ENCODE measurements around the gene KLF1.
"Not testable (repeated sequence)": the region's sequence is repeated elsewhere in the genome, so short reads cannot be mapped to it uniquely, and the experiment has no call there.

KLF1 gene

DNA sequence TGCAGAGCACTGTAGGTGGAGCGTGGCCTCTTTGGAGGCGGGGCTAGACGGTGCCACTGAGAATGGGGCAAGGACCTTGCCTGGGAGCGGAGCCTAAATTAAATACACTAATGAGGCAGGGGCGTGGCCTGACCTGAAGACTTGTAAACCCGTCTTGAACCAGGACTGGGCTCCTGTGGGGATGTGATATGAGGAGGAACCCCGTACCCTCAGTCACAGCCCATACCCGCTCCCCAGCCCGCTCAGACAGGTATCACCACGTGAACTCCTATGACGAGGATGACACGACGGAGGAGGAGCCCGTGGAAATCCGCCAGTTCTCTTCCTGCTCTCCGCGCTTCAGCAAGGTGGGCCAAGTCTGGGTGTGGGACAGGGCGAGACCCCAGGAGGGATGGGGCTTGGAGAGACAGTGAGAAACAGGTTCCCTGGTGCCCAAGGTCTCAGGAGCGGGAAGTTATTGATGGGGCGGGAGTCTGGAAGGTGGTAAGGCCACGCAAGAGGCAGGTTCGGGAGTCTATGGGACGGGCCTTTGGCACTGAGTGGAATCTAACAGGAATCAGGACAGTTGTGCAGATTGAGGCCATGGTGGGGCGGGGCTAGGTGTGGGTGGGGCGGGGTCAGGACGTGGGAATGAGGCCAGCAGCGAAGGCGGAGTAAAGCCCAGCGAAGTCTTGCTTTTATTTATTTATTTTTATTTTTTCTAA lies 20.4 kb downstream of the KLF1 start:
- DNase-seq: no peak

DNA sequence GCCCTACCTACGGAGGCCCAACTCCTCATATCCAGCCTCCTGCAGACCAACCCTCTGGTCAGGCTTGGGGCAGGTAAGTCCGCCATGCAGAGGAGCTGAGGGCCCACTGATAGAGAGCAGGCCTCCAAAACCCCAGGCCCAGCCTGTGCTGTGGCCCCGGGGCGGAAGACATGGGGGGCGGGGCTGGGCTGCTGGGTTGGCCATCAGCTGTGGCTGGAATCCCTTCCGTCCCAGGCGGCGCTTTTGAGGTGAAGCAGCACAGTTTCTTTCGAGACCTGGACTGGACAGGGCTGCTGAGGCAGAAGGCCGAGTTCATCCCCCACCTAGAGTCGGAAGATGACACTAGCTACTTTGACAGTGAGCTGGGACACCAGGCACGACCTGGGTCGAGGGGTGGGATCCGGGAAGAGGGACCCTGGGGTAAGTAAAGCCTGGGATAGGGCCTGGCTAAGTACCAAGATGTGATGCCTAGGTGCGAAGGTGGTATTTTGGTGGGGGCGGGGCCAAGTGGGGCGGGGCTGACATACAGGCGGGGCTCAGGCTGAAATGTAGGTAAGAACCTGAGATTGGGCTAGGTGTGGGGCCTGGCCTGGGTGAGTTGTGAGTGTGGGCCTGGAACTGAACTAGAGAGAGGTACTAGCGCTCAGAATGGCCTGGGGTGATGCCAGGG lies 21.1 kb downstream of the KLF1 start:
- no peak for DNase-seq

DNA sequence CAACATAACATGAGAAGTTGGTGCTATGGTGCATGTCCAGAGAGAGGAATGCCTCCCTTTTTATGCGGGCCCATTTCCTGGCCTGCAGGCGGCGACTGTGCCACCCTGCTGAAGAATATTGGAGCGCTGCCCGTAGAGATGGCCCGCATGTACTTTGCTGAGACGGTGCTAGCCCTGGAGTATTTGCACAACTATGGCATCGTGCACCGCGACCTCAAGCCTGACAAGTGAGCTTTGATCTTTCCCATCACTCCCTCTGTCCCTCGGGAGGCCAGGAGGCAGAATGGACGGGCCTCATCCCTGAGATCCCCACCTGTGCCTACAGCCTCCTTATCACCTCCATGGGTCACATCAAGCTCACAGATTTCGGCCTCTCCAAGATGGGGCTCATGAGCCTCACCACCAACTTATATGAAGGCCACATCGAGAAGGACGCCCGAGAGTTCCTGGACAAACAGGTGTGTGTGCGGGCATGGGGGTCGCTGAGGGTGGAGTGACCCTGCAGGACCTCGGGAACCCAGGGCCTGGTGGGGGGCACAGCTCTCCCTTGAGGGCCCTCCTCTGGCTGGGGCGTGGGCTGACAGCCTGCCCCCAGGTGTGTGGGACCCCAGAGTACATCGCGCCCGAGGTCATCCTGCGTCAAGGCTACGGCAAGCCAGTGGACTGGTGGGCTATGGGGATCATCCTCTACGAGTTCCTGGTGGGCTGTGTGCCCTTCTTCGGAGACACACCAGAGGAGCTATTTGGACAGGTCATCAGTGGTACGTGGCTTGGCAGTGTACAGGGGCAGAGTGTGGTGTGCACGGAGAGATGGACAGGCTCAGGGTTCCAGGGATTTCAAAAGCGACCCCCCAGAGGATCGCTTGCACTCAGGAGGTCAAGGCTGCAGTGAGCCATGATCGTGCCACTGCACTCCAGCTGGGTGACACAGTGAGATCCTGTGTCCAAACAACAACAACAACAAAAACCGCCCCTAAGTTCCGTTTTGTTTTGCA lies 22.0 kb downstream of the KLF1 start:
- no peak for DNase-seq

DNA sequence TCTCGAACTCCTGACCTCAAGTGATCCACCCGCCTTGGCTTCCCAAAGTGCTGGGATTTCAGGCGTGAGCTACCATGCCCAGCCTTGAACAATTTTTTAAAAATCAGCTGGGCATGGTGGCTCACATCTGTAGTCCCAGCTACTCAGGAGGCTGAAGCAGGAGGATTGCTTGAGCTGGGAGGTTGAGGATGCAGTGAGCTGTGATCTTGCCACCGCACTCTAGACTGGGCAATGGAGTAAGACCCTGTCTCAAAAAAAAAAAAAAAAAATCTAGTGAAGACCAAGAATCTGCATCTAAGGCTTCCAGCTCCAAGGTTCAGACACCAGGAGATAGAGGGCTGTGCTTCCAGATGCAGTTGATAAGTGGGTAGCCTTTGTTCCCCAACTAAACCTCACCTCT lies 22.9 kb downstream of the KLF1 start:
- no peak for DNase-seq

DNA sequence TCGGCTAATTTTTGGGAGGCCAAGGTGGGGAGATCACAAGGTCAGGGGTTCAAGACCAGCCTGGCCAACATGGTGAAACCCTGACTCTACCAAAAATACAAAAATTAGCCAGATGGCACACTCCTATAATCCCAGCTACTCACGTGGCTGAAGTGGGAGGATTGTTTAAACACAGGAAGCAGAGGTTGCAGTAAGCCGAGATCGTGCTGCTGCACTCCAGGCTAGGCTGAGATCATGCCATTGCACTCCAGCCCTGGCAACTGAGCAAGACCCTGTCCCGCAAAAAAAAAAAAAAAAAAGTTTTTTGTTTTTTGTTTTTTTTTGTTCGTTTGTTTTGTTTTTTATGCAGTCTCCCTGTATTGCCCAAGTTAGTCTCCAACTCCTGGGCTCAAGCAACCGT lies 27.5 kb downstream of the KLF1 start:
- no peak for DNase-seq

DNA sequence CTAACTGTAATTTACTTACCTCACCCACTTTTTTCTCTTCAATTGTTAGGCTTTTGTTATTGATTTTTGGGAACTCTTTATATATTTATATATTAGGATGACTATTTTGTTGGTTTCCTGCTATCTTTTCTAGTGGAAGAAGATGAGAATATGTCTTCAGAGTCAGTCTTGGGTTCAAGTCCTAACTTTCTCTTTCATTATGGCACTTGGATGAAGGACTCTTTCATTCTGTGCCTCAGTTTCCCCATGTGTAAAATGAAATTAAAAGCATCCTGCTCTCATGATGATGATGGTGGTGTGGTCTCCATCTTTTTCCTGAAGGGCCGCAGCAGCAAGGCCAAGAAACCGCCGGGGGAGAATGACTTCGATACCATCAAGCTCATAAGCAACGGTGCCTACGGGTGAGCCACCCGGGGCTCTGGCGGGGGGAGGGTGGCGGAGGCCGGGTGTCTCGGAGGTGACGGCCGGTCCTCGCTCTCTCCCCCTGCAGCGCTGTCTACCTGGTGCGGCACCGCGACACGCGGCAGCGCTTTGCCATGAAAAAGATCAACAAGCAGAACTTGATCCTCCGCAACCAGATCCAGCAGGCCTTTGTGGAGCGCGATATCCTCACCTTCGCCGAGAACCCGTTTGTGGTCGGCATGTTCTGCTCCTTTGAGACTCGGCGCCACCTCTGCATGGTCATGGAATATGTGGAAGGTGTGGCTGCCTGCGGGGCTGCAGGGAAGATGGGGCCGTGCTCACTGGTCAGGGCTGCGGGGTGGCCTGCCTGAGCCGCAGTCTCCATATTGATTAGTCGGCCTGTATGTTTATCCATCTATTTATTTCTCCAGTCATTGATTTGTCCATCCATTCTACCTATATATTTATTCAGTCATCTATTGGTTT lies 28.7 kb downstream of the KLF1 start:
- no peak for DNase-seq

DNA sequence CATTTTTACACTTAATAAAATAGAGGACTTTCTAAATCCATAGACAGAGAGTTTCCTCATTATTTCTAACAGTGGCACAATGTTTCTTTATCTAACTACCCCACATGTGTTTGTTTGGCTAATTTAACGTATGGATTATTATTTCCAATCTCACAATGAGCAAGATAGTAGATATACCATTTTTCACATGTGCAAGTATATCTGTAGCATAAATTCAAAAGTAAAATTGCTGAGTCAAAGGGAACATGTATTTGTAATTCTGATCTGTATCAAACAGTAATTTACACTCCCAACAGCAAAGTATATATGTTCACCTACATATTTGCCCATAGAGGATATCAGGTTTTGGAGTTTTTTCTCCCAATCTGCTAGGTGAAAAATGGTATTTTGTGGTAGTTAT lies 30.3 kb downstream of the KLF1 start:
- DNase-seq: no peak

DNA sequence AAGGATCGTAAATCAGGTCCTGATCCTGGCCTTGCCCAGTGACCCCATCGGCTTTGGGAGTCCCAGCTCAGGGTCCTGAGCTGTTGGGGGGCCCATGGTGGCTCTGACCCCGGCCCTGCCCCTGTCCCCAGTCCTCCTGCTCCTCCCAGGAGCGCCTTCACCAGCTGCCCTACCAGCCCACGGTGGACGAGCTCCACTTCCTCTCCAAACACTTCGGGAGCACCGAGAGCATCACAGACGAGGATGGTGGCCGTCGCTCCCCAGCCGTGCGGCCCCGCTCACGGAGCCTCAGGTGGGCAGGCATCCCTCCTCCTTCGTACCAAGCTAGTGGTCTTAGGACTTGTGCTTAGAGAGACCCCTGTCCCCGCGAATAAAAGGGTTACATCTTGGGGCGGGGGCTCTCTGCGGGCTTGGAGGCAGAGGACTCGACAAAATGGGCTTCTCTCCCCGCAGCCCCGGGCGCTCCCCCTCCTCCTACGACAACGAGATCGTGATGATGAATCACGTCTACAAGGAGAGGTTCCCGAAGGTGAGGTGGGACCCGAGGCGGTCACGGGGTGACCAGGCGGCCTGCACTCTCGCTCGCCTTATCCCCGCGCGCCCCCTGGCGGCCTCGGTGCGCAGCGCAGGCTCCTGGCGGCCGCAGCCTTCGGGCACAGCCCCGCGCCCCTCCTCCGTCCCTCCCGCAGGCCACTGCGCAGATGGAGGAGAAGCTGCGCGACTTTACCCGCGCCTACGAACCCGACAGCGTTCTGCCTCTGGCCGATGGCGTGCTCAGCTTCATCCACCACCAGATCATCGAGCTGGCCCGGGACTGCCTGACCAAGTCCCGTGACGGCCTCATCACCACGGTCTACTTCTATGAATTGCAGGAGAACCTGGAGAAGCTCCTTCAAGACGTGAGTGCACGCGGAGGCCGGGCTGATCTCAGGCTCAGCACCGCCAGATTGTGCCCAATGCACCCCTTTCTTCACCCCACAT lies 39.6 kb downstream of the KLF1 start:
- no peak for DNase-seq

DNA sequence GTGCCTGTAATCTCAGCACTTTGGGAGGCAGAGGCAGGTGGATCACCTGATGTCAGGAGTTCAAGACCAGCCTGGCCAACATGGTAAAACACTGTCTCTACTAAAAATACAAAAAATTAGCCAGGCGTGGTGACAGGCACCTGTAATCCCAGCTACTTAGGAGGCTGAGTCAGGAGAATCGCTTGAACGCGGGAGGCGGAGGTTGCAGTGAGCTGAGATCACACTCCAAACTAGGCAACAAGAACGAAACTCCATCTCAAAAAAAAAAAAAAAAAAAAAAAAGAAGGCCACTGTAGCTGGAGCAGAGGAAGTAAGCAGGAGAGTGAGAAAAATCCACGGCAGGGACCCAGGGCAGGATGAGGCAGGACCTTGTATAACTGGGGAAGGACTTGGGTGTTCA lies 40.4 kb downstream of the KLF1 start:
- DNase-seq: not testable (repeated sequence)

DNA sequence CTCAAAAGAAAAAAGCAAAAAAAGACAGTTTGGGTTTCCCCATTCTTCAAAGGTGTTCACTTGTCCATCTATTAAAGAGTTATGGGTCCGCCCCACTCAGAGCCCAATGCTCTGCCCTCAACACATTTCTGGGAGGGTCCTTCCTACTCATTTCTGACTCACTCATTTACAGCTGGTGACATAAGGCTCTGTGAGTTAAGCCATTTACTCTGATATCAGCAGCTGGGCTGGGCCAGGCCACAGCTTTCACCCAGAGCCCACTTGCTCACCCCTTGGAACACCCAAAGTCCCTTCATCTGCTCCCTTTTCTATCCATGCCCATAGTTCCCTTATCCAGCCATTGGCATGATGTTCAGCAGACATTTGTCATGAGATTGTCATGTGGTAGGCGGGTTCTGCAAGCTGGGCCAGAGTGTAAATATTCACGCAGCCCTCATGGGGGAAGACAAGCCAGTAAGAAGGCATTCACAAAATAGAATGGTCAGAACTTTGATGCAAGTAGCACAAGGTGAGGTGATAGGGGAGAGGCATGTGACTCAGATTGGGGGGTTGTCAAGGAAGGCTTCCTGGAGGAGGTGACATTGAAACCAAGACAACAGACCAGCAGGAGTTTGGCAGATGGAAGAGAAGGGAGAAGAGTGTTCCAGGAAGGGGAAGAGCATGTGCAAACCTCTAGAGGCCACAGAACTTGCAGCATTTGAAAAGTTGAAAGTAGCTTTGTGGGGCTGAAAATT lies 42.8 kb downstream of the KLF1 start:
- no peak for DNase-seq

DNA sequence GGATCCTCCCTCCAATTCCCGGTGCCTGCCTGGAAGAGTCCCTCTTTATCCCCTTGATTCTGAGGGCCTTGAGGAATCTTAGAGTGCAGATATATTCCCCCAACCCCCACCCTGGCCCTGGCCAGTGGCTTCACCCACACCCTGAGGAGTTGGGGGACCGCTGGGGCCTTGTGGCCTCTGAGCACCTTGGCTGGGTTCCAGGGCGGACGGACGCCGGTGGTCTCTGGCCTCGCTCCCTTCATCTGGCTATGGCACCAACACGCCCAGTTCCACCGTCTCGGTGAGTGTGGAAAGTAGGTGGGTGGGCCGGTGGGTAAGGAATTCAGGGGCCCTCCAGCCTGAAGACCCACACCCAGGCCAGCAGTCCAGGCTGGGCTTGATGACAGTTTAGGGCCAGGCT lies 43.7 kb downstream of the KLF1 start:
- DNase-seq: no peak

DNA sequence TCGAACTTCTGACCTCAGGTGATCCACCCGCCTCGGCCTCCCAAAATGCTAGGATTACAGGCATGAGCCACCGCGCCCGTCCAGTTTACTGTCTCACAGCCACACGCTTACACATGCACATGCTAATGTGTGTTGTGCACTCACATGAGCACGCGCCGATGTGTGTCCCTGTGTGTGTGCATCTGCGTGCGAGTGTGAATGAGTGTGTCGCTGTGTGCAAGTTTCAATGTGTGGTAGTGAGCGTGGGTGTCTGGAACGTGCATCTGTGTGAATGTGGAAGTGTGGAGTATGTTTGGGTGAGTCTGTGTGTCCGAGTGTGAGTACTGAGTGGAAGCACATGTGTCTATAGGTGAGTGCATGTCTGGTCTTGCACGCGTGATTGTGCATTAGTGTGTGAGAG lies 44.5 kb downstream of the KLF1 start:
- no peak for DNase-seq

DNA sequence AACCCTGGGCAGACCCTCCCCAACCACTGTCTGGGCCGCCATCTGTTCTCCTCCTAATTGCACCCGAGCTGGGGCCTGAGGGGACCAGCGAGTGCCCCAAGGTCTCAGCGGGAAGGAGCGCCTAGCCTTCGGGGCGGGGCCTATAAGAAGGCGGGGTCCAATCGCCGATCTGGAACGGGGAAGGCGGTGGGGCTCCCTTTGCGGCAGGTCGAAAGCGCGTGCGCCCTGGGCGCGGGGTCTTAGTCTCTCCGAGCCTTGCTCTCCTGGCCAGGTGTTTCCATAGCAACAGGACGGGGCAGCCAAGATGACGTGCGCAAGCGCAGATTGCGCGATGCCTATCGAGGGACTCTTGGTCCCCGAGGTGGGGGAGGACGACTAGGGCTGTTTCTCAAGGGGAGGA lies 45.9 kb downstream of the KLF1 start:
- DNase-seq: no peak

DNA sequence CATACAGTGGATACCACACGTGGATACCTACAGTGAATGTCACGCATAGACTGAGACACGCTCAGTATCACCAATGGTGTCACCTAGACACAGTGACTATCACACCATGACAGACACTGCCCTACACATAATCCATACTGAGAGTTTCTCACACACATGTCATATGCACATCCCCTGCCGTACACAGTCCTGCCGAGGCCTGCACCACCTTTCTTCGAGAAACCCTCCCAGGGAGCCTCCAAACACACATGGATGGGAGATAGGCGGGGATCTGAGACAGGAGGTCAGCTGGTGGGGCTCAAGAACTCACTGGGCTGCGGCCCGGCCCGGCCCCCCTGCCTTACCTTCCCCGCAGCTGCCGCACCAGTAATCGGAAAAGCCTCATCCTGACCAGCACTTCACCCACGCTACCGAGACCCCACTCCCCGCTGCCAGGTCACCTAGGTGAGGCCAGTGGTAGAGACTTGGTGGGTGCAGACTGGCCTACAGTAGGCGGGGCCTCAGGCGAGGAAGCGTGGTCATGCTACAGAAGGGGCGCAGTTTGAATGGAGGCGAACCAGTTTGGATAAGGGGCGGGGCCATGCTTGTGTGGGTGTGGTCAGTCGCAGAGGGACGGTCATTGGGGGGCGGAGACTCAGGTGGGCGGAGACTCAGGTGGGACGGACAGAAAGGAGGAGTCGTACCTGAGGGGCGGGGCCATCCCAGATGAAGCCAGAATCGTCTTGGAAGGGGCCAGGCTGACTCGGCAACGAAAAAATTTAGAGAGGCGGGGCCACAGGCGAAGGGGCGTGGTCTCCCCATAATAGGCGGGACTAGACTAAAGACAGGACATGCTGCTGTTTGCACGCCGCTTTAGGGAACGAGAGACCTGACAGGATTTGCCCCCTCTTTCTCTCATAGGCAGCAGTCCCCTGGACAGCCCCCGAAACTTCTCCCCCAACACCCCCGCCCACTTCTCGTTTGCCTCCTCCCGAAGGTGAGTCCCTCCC lies 46.6 kb downstream of the KLF1 start:
- no peak for DNase-seq

DNA sequence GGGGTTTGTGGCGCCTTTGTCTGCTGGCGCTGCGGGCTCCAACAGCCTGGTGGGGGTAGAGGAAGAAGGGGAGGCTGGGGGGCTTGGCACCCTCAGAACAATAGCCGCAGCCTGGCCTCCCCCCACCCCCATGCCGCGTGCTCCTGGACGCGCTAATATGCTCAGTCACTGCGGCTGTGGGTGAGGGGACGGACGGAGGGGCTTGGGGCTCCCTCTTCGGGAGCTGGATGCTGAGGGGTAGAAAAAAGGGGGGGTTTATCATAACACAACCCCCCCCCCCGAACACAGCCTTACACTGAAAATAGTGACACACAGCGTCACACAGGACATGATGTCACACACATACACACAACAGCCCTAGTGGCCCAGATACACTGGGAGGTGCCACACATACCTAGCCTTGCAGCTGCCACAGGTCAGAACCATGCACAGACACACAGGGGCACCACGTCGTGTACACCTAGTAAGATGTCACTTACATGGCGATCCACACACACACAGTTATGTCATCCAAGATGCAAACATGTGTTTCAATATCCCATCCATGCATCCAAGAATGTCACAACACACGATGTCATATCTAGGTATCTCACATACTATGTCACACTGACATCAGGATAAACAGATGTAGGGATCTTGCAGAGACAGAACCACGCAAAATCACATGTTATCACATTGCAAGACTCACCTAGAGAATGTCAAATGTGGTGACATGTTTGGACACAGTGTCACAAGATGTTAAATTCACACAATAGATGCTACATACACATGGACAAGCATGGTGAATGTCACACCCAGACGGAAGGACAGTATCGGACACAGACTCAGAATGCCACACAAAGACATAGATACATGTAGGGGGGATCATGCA lies 47.9 kb downstream of the KLF1 start:
- DNase-seq: no peak

DNA sequence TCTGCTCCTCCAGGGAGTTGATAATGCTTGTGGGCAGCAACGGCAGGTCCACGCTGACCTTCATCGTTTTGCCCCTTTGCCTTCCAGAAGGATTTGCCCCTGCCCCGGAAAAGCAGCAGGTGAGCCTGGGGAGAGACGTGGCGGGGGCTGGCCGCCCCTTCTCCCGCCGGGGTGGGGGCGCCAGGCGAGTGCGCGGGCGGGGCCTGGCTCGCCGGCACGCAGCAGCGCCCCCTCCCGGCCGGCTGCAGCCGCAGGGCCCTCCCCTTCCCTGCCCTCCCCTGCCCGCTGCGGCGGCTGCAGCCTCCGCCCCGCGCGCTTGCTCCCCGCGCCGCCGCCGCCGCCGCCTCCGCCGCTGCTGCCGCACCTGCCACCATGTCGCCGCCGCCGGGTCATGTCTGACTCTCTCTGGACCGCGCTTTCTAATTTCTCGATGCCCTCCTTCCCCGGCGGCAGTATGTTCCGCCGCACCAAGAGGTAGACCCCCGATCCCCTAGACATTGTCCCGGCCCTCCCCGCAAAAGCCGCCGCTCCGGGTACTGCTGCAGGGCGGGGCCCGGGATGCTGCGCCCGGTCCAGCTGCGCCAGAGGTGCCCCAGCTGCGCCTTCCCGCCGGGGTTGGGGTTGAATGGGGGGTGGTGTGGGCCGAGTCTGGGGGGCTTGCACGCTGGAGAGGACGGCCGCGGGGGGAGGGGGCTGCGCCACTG lies 48.7 kb downstream of the KLF1 start, which contains the start of gene MAST1:
TSS of gene MAST1 (plus strand) at position 334 of the 704 bp plus-strand sequence. CDS start at position 392, 58 bp downstream.
- peak; percentile 14 for DNase-seq

DNA sequence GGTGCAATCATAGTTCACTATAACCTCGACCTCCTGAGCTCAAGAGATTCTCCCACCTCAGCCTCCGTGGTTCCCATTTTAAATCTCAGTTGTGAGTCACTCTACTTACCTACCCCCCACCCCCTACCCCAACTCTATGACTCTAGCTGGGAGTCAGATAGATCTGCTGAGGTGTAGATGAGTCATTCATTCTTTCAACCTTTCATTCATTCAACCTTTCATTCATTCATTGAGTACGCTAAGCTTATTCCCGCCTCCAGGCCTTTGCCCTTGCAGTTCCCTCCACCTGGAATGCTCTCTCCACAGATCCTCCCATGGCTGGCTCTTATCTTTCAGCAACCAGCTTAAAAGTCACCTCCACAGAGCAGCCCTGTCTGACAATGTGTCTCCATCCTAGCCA lies 49.8 kb downstream of the KLF1 start:
- DNase-seq: no peak

DNA sequence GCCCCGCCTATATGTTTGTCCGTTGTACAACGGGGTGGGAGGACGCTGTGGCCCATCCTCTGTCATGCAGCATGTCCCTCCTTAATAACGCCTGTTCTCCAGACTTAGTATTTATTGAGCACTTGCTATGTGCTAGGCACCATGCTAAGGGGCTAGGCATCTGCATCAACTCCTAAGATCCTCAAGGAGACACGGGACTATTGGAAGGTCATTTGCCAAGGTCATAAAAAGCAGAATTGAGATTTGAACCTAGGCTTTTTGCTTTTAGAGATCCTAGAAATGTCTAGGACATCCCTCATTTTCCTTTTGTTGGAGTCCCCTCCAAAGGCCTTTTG lies 50.5 kb downstream of the KLF1 start:
- no peak for DNase-seq
